Mesendoderm (in vitro differentiated cells): Measurements from ENCODE around the gene OTUD3. TPM values are rescaled to one million over a fixed set of nuclear protein-coding genes. Genes with fewer than 3 reads are reported as not detected.
A peak's percentile ranks its signal among the peaks of the same experiment; 100 is the strongest.

Experiments used
- DNase-seq: peaks from one replicate; pipeline ENCODE4 v3.0.0; 2013
- H2AK5ac ChIP-seq: 2 replicates; pipeline ENCODE4 v1.6.1; 2013; ENCODE audit warnings: low read length, inconsistent platforms
- H2BK120ac ChIP-seq: 2 replicates; pipeline ENCODE4 v1.6.1; 2013; ENCODE audit warnings: low read depth, mild to moderate bottlenecking, low read length, moderate library complexity, mixed read lengths
- H2BK15ac ChIP-seq: replicated peaks from 2 replicates; pipeline ENCODE4 v1.6.1; 2013; ENCODE audit warnings: low read depth, mild to moderate bottlenecking, moderate library complexity
- H2BK5ac ChIP-seq: 2 replicates; pipeline ENCODE4 v1.6.1; 2013; ENCODE audit warnings: low read length, inconsistent platforms
- H3K18ac ChIP-seq: 2 replicates; pipeline ENCODE4 v1.6.1; 2013; ENCODE audit warnings: mild to moderate bottlenecking, low read length, mixed read lengths
- H3K23ac ChIP-seq: one replicate; pipeline ENCODE4 v1.6.1; 2013; ENCODE audit warnings: low read length
- H3K27ac ChIP-seq: 2 replicates; pipeline ENCODE4 v1.5.1; 2013; ENCODE audit warnings: low read depth, mild to moderate bottlenecking, inconsistent platforms, low read length, moderate library complexity
- H3K27me3 ChIP-seq: 2 replicates; pipeline ENCODE4 v1.6.1; 2013; ENCODE audit warnings: low read length, control low read depth, mild to moderate bottlenecking, inconsistent platforms; ENCODE audit not compliant: insufficient read depth, poor library complexity
- H3K36me3 ChIP-seq: 2 replicates; pipeline ENCODE4 v1.6.1; 2013; ENCODE audit warnings: low read length, inconsistent platforms; ENCODE audit not compliant: control insufficient read depth, insufficient read depth
- H3K4ac ChIP-seq: one replicate; pipeline ENCODE4 v1.6.1; 2013; ENCODE audit warnings: low read depth, mild to moderate bottlenecking, low read length, moderate library complexity
- H3K4me1 ChIP-seq: 2 replicates; pipeline ENCODE4 v1.6.1; 2013; ENCODE audit warnings: low read depth, low read length, inconsistent platforms; ENCODE audit not compliant: control insufficient read depth
- H3K4me2 ChIP-seq: 2 replicates; pipeline ENCODE4 v1.6.1; 2013; ENCODE audit warnings: low read length
- H3K4me3 ChIP-seq: 2 replicates; pipeline ENCODE4 v1.5.1; 2013; ENCODE audit warnings: mild to moderate bottlenecking, low read length
- H3K56ac ChIP-seq: one replicate; pipeline ENCODE4 v1.6.1; 2013; ENCODE audit warnings: low read length
- H3K79me1 ChIP-seq: 2 replicates; pipeline ENCODE4 v1.6.1; 2013; ENCODE audit warnings: low read length, inconsistent platforms
- H3K79me2 ChIP-seq: 2 replicates; pipeline ENCODE4 v1.6.1; 2013; ENCODE audit warnings: mild to moderate bottlenecking, low read length; ENCODE audit not compliant: control insufficient read depth, insufficient read depth
- H3K9ac ChIP-seq: 2 replicates; pipeline ENCODE4 v1.6.1; 2013; ENCODE audit warnings: low read length, inconsistent platforms
- H4K5ac ChIP-seq: one replicate; pipeline ENCODE4 v1.6.1; 2013; ENCODE audit warnings: low read length
- H4K8ac ChIP-seq: one replicate; pipeline ENCODE4 v1.6.1; 2013; ENCODE audit warnings: low read depth, mild to moderate bottlenecking, control low read depth, low read length, moderate library complexity
- whole genome bisulfite sequencing: extraction: QIAGEN DNeasy Blood & Tissue Kit; methylation state at CpG from one replicate; pipeline ENCODE4 v1.1.7; 2013; ENCODE audit warnings: low lambda C conversion rate, missing lambda C conversion rate; ENCODE audit not compliant: insufficient coverage; ENCODE audit errors: extremely low coverage; 5-methylcytosine and 5-hydroxymethylcytosine counted together
- polyA plus RNA-seq, 2 experiments: library from polyadenylated mRNA; stranded (reverse); fragments of 200-250 nt; gene quantifications; one replicate each; pipeline ENCODE4 v1.2.3, GENCODE V29; 2013

OTUD3 gene, protein sequence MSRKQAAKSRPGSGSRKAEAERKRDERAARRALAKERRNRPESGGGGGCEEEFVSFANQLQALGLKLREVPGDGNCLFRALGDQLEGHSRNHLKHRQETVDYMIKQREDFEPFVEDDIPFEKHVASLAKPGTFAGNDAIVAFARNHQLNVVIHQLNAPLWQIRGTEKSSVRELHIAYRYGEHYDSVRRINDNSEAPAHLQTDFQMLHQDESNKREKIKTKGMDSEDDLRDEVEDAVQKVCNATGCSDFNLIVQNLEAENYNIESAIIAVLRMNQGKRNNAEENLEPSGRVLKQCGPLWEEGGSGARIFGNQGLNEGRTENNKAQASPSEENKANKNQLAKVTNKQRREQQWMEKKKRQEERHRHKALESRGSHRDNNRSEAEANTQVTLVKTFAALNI
- 4.1 TPM for polyA plus RNA-seq (2013, experiment 1 of 2)
- polyA plus RNA-seq (2013, experiment 2 of 2): 3.8 TPM

DNA sequence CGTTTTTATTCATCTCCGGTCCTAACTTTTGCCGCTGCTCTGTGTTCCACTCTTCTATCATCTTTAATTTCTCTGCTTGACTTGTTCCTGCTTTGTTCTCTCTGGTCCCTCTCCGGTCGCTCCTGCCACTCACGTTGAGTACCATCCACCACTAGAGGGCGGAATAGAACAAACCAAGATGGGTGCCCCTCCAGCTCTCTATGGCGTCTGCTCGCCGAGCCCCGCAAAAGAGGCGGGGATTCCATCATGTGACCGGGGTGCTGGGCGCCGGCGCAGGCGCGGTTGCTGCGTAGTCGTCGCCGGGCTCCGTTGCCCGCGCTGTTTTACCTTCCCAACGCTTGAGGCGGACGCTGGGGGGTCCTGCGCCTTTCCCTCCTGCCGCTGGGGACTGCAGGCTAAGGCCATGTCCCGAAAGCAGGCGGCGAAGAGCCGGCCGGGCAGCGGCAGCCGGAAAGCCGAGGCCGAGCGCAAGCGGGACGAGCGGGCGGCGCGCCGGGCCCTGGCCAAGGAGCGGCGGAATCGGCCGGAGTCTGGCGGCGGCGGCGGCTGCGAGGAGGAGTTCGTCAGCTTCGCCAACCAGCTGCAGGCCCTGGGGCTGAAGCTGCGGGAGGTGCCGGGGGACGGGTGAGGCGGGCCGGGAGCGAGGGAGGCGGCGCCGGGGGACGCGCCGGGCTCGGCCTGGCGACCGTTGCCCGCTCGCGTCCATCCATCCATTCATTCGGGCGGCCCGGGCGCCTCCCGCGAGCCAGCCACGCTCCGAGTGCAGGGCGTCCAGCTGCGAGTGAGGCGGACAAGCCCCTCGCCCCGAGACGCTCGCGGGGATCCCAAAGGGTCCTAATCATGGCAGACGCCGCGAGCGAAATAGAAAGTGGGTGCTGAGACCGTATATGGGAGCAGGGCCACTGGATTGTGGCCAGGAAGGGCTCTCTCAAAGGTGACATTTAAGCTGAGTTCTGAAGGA, at the start of gene OTUD3:
OTUD3 (plus strand) TSS at position 285 of the 961 bp plus-strand sequence; CDS start at position 404, 119 bp downstream.
- Histone ChIP-seq H2BK5ac (no peak within 1 kb of the TSS), H3K27me3 (no peaks in the 10 kb centered on the region), H3K79me2 (peaks cover 33% of the 10 kb centered on the region), H3K4me1 (peaks cover 2% of the 10 kb centered on the region), H3K18ac (peak within 1 kb of the TSS; percentile 54), H2AK5ac (no peak within 1 kb of the TSS), H3K4me2 (peak within 1 kb of the TSS; percentile 80), H2BK15ac (no peak within 1 kb of the TSS), H2BK120ac (no peak within 1 kb of the TSS), H3K27ac (peak within 1 kb of the TSS; percentile 66), H3K4me3 (peak within 1 kb of the TSS; percentile 80), H4K8ac (peak within 1 kb of the TSS; percentile 88), H3K56ac (peak within 1 kb of the TSS; percentile 99), H3K4ac (peak within 1 kb of the TSS; percentile 77), H3K23ac (peak within 1 kb of the TSS; percentile 85), H3K79me1 (peaks cover 21% of the 10 kb centered on the region), H4K5ac (peak within 1 kb of the TSS; percentile 44), H3K36me3 (no peaks in the 10 kb centered on the region), H3K9ac (peak within 1 kb of the TSS; percentile 97)
- WGBS: no CpG with 5 or more reads among the region's 97 CpGs
- DNase-seq: peak; percentile 98

DNA sequence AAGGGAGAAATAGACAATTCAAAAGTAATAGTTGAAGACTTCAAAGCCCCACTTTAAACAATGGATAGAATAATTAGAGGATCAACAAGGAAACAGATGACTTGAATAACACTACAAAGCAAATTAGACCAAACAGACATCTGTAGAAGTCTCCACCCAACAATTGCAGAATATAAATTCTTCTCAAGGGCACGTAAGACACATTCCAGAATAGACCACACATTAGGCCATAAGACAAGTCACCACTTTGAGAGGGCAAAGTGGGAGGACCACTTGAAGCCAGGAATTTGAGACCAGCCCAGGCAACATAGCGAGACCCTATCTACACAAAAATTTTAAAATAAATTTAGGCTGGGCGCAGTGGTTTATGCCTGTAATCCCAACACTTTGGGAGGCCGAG, 46.6 kb upstream of the OTUD3 start:
- no peak overlapping the region for H3K4ac ChIP-seq
- H2BK15ac ChIP-seq: no peak overlapping the region
- H2AK5ac ChIP-seq: no peak overlapping the region
- H3K23ac ChIP-seq: no peak overlapping the region
- H3K79me2 ChIP-seq: no peaks in the 10 kb centered on the region
- H4K8ac ChIP-seq: no peak overlapping the region
- H2BK5ac ChIP-seq: no peak overlapping the region
- no peaks in the 10 kb centered on the region for H3K36me3 ChIP-seq
- no peak overlapping the region for H3K18ac ChIP-seq
- DNase-seq: no peak
- H4K5ac ChIP-seq: no peak overlapping the region
- no peak overlapping the region for H3K27ac ChIP-seq
- H3K9ac ChIP-seq: no peak overlapping the region
- no peaks in the 10 kb centered on the region for H3K79me1 ChIP-seq
- H3K4me1 ChIP-seq: no peaks in the 10 kb centered on the region
- H3K56ac ChIP-seq: no peak overlapping the region
- no peak overlapping the region for H2BK120ac ChIP-seq
- no peaks in the 10 kb centered on the region for H3K27me3 ChIP-seq
- no CpG with 5 or more reads among the region's 4 CpGs for WGBS
- no peak overlapping the region for H3K4me3 ChIP-seq
- no peak overlapping the region for H3K4me2 ChIP-seq

DNA sequence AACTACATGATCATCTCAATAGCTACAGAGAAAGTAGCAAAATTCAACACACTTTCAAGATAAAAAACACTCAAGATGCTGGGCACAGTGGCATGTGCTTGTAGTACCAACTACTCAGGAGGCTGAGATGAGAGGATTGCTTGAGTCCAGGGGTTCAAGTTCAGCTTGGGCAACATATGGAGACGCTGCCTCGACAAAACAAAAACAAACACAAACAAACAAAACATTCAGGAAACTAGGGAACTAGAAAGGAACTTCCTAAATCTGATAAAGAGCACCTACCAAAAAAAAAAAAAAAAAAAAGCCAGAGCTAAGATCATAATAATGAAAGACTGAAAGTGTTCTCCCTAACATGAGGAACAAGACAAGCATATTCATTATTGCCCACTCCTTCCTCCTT, 44.3 kb upstream of the OTUD3 start:
- Histone ChIP-seq H3K79me2 (no peaks in the 10 kb centered on the region), H3K4me1 (no peaks in the 10 kb centered on the region), H3K4me3 (no peak overlapping the region), H3K23ac (no peak overlapping the region), H3K27ac (no peak overlapping the region), H3K4me2 (no peak overlapping the region), H3K56ac (no peak overlapping the region), H3K18ac (no peak overlapping the region), H2BK15ac (no peak overlapping the region), H3K9ac (no peak overlapping the region), H3K27me3 (no peaks in the 10 kb centered on the region), H2AK5ac (no peak overlapping the region), H3K4ac (no peak overlapping the region), H3K36me3 (no peaks in the 10 kb centered on the region), H3K79me1 (no peaks in the 10 kb centered on the region), H4K8ac (no peak overlapping the region), H2BK5ac (no peak overlapping the region), H4K5ac (no peak overlapping the region), H2BK120ac (no peak overlapping the region)
- DNase-seq: no peak
- no CpG with 5 or more reads among the region's 2 CpGs for WGBS

DNA sequence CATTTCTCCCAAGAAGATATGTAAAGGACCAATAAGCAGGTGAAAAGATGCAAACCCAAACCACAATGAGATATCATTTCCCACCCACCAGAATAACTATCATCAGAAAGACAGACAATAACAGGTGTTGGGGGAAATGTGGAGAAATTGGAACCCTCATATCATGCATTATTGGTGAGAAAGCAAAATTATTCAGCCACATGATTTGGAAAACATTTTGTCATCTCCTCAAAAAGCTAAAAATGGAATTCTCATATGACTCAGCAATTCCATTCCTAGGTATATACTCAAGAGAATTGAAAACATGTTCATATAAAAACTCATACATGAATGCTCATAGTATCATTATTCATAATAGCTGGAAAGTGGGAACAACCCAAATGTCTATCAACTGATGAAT, 42.0 kb upstream of the OTUD3 start:
- H4K5ac ChIP-seq: no peak overlapping the region
- no peak overlapping the region for H3K23ac ChIP-seq
- no peak overlapping the region for H3K4ac ChIP-seq
- no peak overlapping the region for H3K56ac ChIP-seq
- no peak for DNase-seq
- no peak overlapping the region for H2BK120ac ChIP-seq
- H3K18ac ChIP-seq: no peak overlapping the region
- no peaks in the 10 kb centered on the region for H3K79me2 ChIP-seq
- H2BK15ac ChIP-seq: no peak overlapping the region
- H3K27me3 ChIP-seq: no peaks in the 10 kb centered on the region
- H3K79me1 ChIP-seq: no peaks in the 10 kb centered on the region
- H3K4me2 ChIP-seq: no peak overlapping the region
- H3K9ac ChIP-seq: no peak overlapping the region
- H4K8ac ChIP-seq: no peak overlapping the region
- H2BK5ac ChIP-seq: no peak overlapping the region
- H2AK5ac ChIP-seq: no peak overlapping the region
- no peak overlapping the region for H3K27ac ChIP-seq
- H3K36me3 ChIP-seq: no peaks in the 10 kb centered on the region
- H3K4me3 ChIP-seq: no peak overlapping the region
- no peaks in the 10 kb centered on the region for H3K4me1 ChIP-seq

DNA sequence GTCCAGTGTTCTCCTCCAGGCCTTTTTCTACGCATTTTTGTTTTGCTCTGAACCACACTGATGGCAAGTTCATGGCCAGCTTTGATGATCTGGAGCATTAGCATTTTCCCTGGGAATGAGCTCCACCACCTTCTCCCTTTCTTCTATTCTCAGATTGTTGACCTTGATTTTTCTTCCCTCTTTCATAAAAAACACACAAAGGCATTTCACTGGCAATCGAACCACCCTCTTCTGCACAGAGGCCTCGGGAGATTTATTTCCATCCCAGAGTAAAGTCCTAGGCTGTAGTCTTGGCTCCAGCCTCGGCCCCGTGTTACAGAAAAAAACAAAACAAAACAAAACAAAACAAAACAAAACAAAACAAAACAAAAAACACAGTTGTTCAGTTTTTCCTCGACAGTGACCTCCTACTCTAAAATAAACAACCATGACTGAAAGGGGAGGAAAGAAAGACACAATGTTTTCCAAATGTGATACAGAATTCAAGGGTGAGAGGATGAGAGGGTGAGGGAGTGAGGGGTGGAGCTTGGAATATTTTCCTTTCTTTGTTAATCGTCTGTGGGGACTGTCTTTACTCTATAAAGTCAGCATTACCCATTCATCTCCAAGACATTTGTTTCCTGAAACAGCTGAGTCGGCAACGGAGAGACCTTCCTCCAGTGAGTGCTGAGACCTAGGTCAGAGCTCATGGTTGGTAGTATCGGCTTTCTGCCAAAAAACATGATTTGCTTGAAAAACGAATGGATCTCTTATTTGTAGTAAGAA, 37.3 kb upstream of the OTUD3 start:
- H3K56ac ChIP-seq: no peak overlapping the region
- H2BK15ac ChIP-seq: no peak overlapping the region
- no peak overlapping the region for H3K23ac ChIP-seq
- H3K4me3 ChIP-seq: no peak overlapping the region
- no peaks in the 10 kb centered on the region for H3K36me3 ChIP-seq
- no peak overlapping the region for H3K18ac ChIP-seq
- no peak overlapping the region for H3K4ac ChIP-seq
- no peak overlapping the region for H4K5ac ChIP-seq
- H2AK5ac ChIP-seq: no peak overlapping the region
- no peaks in the 10 kb centered on the region for H3K79me1 ChIP-seq
- peaks cover 2% of the 10 kb centered on the region for H3K27me3 ChIP-seq
- no peak overlapping the region for H3K9ac ChIP-seq
- no peaks in the 10 kb centered on the region for H3K4me1 ChIP-seq
- H3K27ac ChIP-seq: no peak overlapping the region
- H3K79me2 ChIP-seq: no peaks in the 10 kb centered on the region
- H4K8ac ChIP-seq: no peak overlapping the region
- DNase-seq: no peak
- H2BK5ac ChIP-seq: no peak overlapping the region
- no CpG with 5 or more reads among the region's 11 CpGs for WGBS
- H3K4me2 ChIP-seq: no peak overlapping the region
- H2BK120ac ChIP-seq: no peak overlapping the region
